KG1 (cell line): Measurements from ENCODE around the gene C2.
"Not testable (repeated sequence)": the region's sequence is repeated elsewhere in the genome, so short reads cannot be mapped to it uniquely, and the experiment has no call there.

ENCODE experiments used
- DNase-seq: peaks from one replicate; lab custom pipeline; 2025; lab: John Stamatoyannopoulos, UW

C2 gene

GRCh38 chr6:31978831-31979230 is 51.3 kb downstream of the C2 start:
- DNase-seq = no peak

- no peak for DNase-seq
These were observed 51.9 kb downstream of the C2 start for GRCh38 chr6:31979238-31979898.

GRCh38 chr6:31980195-31980876 is 52.8 kb downstream of the C2 start:
- DNase-seq = not testable (repeated sequence)

- not testable (repeated sequence) for DNase-seq
These were observed 53.5 kb downstream of the C2 start for GRCh38 chr6:31980998-31981397.

GRCh38 chr6:31981744-31982143 is 54.2 kb downstream of the C2 start, which contains the start of gene C4A:
Gene C4A, plus strand, starts transcription at chr6:31982057. Its CDS starts 51 bp downstream, at chr6:31982108.
- not testable (repeated sequence) for DNase-seq

- not testable (repeated sequence) for DNase-seq
These were observed 61.8 kb downstream of the C2 start for GRCh38 chr6:31989363-31989762.

- DNase-seq = not testable (repeated sequence)
These were observed 66.9 kb downstream of the C2 start for GRCh38 chr6:31994421-31994820.
